Endothelial cell of umbilical vein (primary cell): Measurements from ENCODE around the gene ECHDC1.

ENCODE experiments used
- CTCF ChIP-seq, 2 donors: IDR thresholded peaks; 1 replicate in 1 of 2; 2 replicates in 1 of 2; pipeline ENCODE4 v1.5.1; 2011; ENCODE audit warnings: low read length in 2 of 2, mild to moderate bottlenecking in 2 of 2, moderate library complexity in 2 of 2, control low read depth in 1 of 2, inconsistent platforms in 1 of 2, low read depth in 1 of 2; ENCODE audit not compliant: insufficient read depth in 1 of 2; ENCODE audit errors: extremely low read depth in 1 of 2
- EZH2 ChIP-seq: IDR thresholded peaks from 2 replicates; pipeline ENCODE4 v1.6.1; 2012; ENCODE audit warnings: borderline replicate concordance, low read depth, mild to moderate bottlenecking, moderate library complexity, low read length, inconsistent platforms; ENCODE audit not compliant: severe bottlenecking
- FOS ChIP-seq: IDR thresholded peaks from 2 replicates; pipeline ENCODE4 v1.6.1; 2011; ENCODE audit warnings: mild to moderate bottlenecking, low read length, moderate library complexity, borderline replicate concordance; ENCODE audit not compliant: insufficient read depth
- POLR2A ChIP-seq: IDR thresholded peaks from 2 replicates; pipeline ENCODE4 v1.6.1; 2012; ENCODE audit warnings: low read depth, mild to moderate bottlenecking, control low read depth, low read length
- POLR2AphosphoS5 ChIP-seq: IDR thresholded peaks from 2 replicates; pipeline ENCODE4 v1.6.1; 2012; ENCODE audit warnings: low read depth, mild to moderate bottlenecking, control low read depth, low read length, moderate library complexity; ENCODE audit not compliant: insufficient read depth

DNA sequence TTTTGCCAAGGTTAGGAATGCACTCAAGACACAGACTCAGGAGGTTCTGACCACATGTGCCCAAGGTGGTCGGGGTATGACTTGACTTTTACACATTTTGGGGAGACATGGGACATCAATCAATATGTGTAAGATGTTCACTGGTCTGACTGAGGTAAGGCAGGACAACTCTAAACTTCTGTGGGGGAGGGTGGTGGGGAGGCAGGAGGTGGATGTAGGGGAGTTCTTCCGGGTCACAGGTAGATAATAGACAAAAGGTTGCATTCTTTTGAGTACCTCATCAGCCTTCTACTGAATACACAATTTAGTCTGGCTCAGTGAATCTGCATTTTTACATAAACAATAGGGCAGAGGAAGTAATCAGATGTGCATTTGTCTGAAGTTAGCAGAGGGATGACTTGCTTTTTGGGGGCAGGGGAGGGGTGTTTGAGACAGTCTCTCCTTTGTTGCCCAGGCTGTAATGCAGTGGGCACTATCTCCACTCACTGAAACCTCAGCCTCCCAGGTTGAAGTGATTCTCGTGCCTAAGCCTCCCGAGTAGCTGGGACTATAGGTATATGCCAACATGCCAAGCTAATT is 10.9 kb downstream of the ECHDC1 start:
- TF ChIP-seq POLR2A (no peak), FOS (no peak), CTCF (IDR thresholded peaks at IDR 0.05; ENCODE audit: extremely low read depth in 1 of 2, insufficient read depth in 1 of 2, low read depth in 1 of 2, low read length in 2 of 2) (no peak), POLR2AphosphoS5 (no peak), EZH2 (no peak)
